Thyroid gland (tissue), 4 donors: ENCODE data around the gene CMSS1.

ENCODE experiments used
- POLR2A ChIP-seq, 2 donors: fragments of 450-650 bp; IDR thresholded peaks; one replicate each; pipeline ENCODE4 v1.6.1; 2017; ENCODE audit warnings: antibody characterized with exemption in 2 of 2, mild to moderate bottlenecking in 2 of 2, moderate library complexity in 1 of 2
- TF ChIP-seq, protein P1 (sequence below), 6 experiments: fragments of 200-600 bp in 3 of 6; fragments of 450-650 bp in 3 of 6; sonication (generic) in 3 of 6; IDR thresholded peaks; one replicate each; pipeline ENCODE4 v1.5.1; 2016 to 2019; ENCODE audit warnings: antibody characterized with exemption in 6 of 6, mild to moderate bottlenecking in 2 of 6, inconsistent platforms in 1 of 6, moderate library complexity in 1 of 6

GRCh38 chr3:99920481-99921376 lies 103.1 kb downstream of the CMSS1 start:
- TF ChIP-seq, protein P1, sequence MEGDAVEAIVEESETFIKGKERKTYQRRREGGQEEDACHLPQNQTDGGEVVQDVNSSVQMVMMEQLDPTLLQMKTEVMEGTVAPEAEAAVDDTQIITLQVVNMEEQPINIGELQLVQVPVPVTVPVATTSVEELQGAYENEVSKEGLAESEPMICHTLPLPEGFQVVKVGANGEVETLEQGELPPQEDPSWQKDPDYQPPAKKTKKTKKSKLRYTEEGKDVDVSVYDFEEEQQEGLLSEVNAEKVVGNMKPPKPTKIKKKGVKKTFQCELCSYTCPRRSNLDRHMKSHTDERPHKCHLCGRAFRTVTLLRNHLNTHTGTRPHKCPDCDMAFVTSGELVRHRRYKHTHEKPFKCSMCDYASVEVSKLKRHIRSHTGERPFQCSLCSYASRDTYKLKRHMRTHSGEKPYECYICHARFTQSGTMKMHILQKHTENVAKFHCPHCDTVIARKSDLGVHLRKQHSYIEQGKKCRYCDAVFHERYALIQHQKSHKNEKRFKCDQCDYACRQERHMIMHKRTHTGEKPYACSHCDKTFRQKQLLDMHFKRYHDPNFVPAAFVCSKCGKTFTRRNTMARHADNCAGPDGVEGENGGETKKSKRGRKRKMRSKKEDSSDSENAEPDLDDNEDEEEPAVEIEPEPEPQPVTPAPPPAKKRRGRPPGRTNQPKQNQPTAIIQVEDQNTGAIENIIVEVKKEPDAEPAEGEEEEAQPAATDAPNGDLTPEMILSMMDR (IDR thresholded peaks at IDR 0.05), result no peak
- TF ChIP-seq POLR2A (IDR thresholded peaks at IDR 0.05), result no peak
